ENCODE results near the gene F9.
"Not testable (repeated sequence)": the region's sequence is repeated elsewhere in the genome, so short reads cannot be mapped to it uniquely, and the experiment has no call there.

DNA sequence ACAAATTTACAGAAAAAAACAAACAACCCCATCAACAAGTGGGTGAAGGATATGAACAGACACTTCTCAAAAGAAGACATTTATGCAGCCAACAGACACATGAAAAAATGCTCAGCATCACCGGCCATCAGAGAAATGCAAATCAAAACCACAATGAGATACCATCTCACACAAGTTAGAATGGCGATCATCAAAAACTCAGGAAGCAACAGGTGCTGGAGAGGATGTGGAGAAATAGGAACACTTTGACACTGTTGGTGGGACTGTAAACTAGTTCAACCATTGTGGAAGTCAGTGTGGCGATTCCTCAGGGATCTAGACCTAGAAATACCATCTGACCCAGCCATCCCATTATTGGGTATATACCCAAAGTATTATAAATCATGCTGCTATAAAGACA is 1.7 kb upstream of the F9 start:
- TF ChIP-seq, protein P1, sequence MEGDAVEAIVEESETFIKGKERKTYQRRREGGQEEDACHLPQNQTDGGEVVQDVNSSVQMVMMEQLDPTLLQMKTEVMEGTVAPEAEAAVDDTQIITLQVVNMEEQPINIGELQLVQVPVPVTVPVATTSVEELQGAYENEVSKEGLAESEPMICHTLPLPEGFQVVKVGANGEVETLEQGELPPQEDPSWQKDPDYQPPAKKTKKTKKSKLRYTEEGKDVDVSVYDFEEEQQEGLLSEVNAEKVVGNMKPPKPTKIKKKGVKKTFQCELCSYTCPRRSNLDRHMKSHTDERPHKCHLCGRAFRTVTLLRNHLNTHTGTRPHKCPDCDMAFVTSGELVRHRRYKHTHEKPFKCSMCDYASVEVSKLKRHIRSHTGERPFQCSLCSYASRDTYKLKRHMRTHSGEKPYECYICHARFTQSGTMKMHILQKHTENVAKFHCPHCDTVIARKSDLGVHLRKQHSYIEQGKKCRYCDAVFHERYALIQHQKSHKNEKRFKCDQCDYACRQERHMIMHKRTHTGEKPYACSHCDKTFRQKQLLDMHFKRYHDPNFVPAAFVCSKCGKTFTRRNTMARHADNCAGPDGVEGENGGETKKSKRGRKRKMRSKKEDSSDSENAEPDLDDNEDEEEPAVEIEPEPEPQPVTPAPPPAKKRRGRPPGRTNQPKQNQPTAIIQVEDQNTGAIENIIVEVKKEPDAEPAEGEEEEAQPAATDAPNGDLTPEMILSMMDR (IDR thresholded peaks at IDR 0.05), result not testable (repeated sequence)
- not testable (repeated sequence) for TF ChIP-seq POLR2A (IDR thresholded peaks at IDR 0.05)

Data from right lobe of liver (tissue), 4 donors.